ENCODE data around the gene POLR1F. TPM values are rescaled to one million over a fixed set of nuclear protein-coding genes. Genes with fewer than 3 reads are reported as not detected.

The POLR1F gene
- 37.7 and 43.1 TPM in 2 replicates for total RNA-seq (2022)
- Bru-seq, nascent RNA: percentile 93 among the genes with signal in this experiment
- percentile 91 among the genes with signal in this experiment for BruChase-seq, experiment 1, labeled RNA remaining after a 6-hour chase
- percentile 97 among the genes with signal in this experiment for BruChase-seq, experiment 2, labeled RNA remaining after a 2-hour chase
- long read RNA-seq, transcript TWISTNB-202 (2 exons, 427 nt): minor isoform, 21 of 138 reads
- long read RNA-seq, transcript TWISTNB-201 (4 exons, 3,942 nt): major isoform, 76 of 138 reads
- long read RNA-seq, partial matches to known transcripts: 1 of 138 reads
- long read RNA-seq, other reads (novel, unspliced or antisense): 40 of 138 reads

- Mint-ChIP-seq H3K27ac (ENCODE audit: unreplicated experiment) (peak within 1 kb of the TSS; percentile 92), H3K36me3 (ENCODE audit: insufficient read depth, unreplicated experiment) (peaks cover 22% of the 10 kb centered on the region), H3K9me3 (ENCODE audit: low read depth, unreplicated experiment) (no peaks in the 10 kb centered on the region), H3K4me1 (ENCODE audit: low read depth, unreplicated experiment) (peaks cover 52% of the 10 kb centered on the region), H3K4me3 (ENCODE audit: low read depth, unreplicated experiment) (peak within 1 kb of the TSS; percentile 99), H3K27me3 (ENCODE audit: unreplicated experiment) (no peaks in the 10 kb centered on the region)
- DNase-seq: peak; percentile 99
- CTCF ChIA-PET: interaction anchor here (0.6 to 1.8 kb wide), 10 partner anchors 8 to 944 kb away, joined by 3 to 19 read pairs (median 4); no protein-coding TSS in a partner anchor
- BruUV-seq (replicated peaks): TSS peak; percentile 49
- TF ChIP-seq, protein P1, sequence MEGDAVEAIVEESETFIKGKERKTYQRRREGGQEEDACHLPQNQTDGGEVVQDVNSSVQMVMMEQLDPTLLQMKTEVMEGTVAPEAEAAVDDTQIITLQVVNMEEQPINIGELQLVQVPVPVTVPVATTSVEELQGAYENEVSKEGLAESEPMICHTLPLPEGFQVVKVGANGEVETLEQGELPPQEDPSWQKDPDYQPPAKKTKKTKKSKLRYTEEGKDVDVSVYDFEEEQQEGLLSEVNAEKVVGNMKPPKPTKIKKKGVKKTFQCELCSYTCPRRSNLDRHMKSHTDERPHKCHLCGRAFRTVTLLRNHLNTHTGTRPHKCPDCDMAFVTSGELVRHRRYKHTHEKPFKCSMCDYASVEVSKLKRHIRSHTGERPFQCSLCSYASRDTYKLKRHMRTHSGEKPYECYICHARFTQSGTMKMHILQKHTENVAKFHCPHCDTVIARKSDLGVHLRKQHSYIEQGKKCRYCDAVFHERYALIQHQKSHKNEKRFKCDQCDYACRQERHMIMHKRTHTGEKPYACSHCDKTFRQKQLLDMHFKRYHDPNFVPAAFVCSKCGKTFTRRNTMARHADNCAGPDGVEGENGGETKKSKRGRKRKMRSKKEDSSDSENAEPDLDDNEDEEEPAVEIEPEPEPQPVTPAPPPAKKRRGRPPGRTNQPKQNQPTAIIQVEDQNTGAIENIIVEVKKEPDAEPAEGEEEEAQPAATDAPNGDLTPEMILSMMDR (IDR thresholded peaks at IDR 0.05; ENCODE audit: unreplicated experiment): peak; percentile 96
- intact Hi-C loops (cut with micrococcal nuclease; ENCODE audit: unreplicated experiment): no loop called here
Measured at GRCh38 chr7:19708397-19709248, at the start of gene POLR1F. Gene POLR1F (minus strand): TSS chr7:19709037. CDS start chr7:19709016, 21 bp downstream.

- intact Hi-C loops (cut with micrococcal nuclease; ENCODE audit: unreplicated experiment): loop anchor here (2.0 kb wide), 1 partner anchor 894 kb away; no protein-coding TSS in a partner anchor
- Mint-ChIP-seq H3K4me1 (ENCODE audit: low read depth, unreplicated experiment) (peaks cover 8% of the 10 kb centered on the region), H3K4me3 (ENCODE audit: low read depth, unreplicated experiment) (no peak overlapping the region), H3K36me3 (ENCODE audit: insufficient read depth, unreplicated experiment) (no peaks in the 10 kb centered on the region), H3K9me3 (ENCODE audit: low read depth, unreplicated experiment) (no peaks in the 10 kb centered on the region), H3K27ac (ENCODE audit: unreplicated experiment) (no peak overlapping the region), H3K27me3 (ENCODE audit: unreplicated experiment) (no peaks in the 10 kb centered on the region)
- no TSS peak for BruUV-seq (replicated peaks)
- CTCF ChIA-PET: interaction anchor here (0.5 to 1.9 kb wide), 5 partner anchors 41 to 844 kb away, joined by 3 to 7 read pairs (median 3); no protein-coding TSS in a partner anchor
- DNase-seq: peak; percentile 46
- TF ChIP-seq, protein P1 (IDR thresholded peaks at IDR 0.05; ENCODE audit: unreplicated experiment): peak; percentile 80
Measured at GRCh38 chr7:19754521-19755116, 45.8 kb upstream of the POLR1F start.

- TF ChIP-seq, protein P1 (IDR thresholded peaks at IDR 0.05; ENCODE audit: unreplicated experiment): no peak
- Mint-ChIP-seq H3K36me3 (ENCODE audit: insufficient read depth, unreplicated experiment) (no peaks in the 10 kb centered on the region), H3K4me1 (ENCODE audit: low read depth, unreplicated experiment) (peaks cover 26% of the 10 kb centered on the region), H3K9me3 (ENCODE audit: low read depth, unreplicated experiment) (no peaks in the 10 kb centered on the region), H3K27me3 (ENCODE audit: unreplicated experiment) (no peaks in the 10 kb centered on the region), H3K4me3 (ENCODE audit: low read depth, unreplicated experiment) (no peak overlapping the region), H3K27ac (ENCODE audit: unreplicated experiment) (no peak overlapping the region)
- CTCF ChIA-PET: interaction anchor here (1.1 kb wide), 1 partner anchor 846 kb away, joined by 5 read pairs; no protein-coding TSS in a partner anchor
- intact Hi-C loops (cut with micrococcal nuclease; ENCODE audit: unreplicated experiment): no loop called here
- no TSS peak for BruUV-seq (replicated peaks)
- no peak for DNase-seq
Measured at GRCh38 chr7:19752020-19752419, 43.2 kb upstream of the POLR1F start.

- CTCF ChIA-PET: interaction anchor here (0.6 to 1.3 kb wide), 5 partner anchors 26 to 905 kb away, joined by 3 to 8 read pairs (median 4); no protein-coding TSS in a partner anchor
Measured at GRCh38 chr7:19749658-19750057, 40.8 kb upstream of the POLR1F start.

More at GRCh38 chr7:19749658-19750057, 40.8 kb upstream of the POLR1F start:
- H3K4me3 Mint-ChIP-seq (ENCODE audit: low read depth, unreplicated experiment): peak overlapping the region; percentile 57
- peak overlapping the region; percentile 93 for H3K27ac Mint-ChIP-seq (ENCODE audit: unreplicated experiment)
- H3K4me1 Mint-ChIP-seq (ENCODE audit: low read depth, unreplicated experiment): peaks cover 26% of the 10 kb centered on the region
- no peaks in the 10 kb centered on the region for H3K9me3 Mint-ChIP-seq (ENCODE audit: low read depth, unreplicated experiment)
- TF ChIP-seq, protein P1 (IDR thresholded peaks at IDR 0.05; ENCODE audit: unreplicated experiment): no peak
- H3K36me3 Mint-ChIP-seq (ENCODE audit: insufficient read depth, unreplicated experiment): no peaks in the 10 kb centered on the region
- peak; percentile 41 for DNase-seq
- intact Hi-C loops (cut with micrococcal nuclease; ENCODE audit: unreplicated experiment): loop anchor here (1.0 to 10.0 kb wide), 7 partner anchors 223 to 849 kb away; partner anchors contain the start of gene MACC1
- H3K27me3 Mint-ChIP-seq (ENCODE audit: unreplicated experiment): no peaks in the 10 kb centered on the region
- BruUV-seq (replicated peaks): no TSS peak

Data from Calu3 (cell line).